Activated T-helper 1 cell treated with Interleukin-2 at 50 U/mL for 16 hours (primary cell): ENCODE data around the gene LSAMP.
"Not testable (repeated sequence)": the region's sequence is repeated elsewhere in the genome, so short reads cannot be mapped to it uniquely, and the experiment has no call there.

Experiments used
- DNase-seq: peaks from one replicate; pipeline ENCODE4 v3.0.0-alpha.2; 2020; ENCODE audit warnings: low read depth

LSAMP gene

DNA sequence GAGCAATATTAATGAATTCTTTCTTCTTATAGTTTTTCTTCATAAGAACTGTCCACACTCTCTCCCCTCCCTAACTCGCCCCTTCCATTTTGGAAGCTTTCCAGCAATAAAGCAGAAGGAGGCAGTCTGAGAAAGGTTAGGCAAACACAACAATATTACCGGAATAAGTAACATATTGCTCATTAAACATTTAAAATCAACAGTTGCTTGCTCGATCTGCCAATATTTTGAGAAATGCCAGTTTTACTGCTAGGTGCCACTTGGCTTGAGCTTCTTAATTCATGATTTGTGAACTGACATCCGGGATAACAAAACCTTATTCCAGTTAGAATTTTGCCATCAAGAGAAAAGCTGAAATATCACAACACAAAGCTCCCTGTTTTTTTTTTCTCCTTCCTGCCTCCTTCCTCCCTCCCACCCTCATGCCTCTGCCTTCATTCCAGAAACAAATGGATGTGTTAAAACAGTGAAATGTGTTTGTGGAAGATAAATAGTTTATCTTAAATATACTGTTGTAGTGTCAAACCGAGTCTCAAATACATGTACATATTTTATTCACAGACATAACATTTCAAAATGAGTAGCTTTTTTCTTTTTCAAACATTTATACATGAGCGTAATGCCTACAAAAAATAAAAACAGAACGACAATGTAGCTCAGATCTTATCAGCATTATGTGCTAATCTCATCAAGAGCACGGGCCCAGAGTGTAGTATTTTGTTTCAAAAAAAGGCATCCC lies 568.2 kb downstream of the LSAMP start:
- DNase-seq, result no peak

DNA sequence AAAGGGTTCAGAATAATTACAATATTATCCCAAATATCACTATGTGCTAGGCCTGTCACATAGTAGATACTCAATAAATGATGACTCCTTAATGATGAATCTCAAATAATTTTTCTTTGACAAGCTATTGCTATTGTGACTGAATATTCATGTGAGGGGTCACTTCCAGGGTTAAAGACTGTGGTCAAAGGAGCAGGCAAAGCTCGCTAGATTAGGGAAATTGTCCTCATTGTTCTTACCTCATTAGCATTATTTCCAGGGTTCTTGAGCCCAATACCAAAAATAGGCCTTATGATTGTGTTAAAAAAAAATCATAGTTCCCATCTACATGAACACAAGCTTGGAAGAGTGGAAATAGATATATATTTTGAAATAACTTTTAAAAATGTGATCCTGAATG lies 569.8 kb downstream of the LSAMP start:
- no peak for DNase-seq

GRCh38 chr3:115871735-115872134 lies 573.6 kb downstream of the LSAMP start:
- DNase-seq, result no peak

DNA sequence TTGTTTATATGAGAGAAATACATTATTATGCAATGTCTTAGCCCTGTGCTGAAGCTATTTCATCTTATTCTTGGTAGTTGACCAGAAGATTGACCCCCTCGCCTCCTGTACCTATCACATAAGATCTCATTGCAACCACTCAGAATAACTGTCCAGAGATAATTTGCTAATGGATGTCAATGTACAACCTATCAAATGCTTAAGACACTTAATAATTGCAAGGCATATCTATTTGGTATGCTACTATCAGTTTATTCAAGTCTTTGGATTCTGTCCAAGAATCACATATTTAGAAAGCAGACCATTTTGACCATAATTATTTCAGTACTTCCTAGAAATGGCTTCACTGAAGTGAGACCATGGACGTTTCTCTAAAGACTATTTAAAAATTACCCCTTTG lies 580.4 kb downstream of the LSAMP start:
- no peak for DNase-seq

DNA sequence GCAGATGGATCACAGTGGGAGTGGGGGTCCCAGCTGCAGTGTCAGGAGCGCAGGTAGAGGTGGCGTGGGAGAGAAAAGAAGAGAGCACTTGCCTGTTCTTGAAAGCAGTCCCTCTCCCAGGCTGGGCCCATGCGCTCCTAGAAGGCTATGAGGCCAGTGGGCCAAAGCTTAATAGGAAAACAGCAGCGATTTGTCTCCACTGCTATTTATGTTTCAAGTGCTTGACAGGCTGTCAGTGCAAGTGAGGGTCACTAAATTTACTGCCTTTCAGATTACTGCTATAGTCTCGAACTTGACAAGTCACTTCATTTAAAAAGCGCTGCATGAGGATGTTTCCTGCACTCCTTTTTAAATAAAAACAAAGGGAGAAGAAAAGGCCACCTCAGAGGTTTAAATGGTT lies 582.4 kb downstream of the LSAMP start:
- DNase-seq, result no peak

- DNase-seq, result no peak
These were observed 583.2 kb downstream of the LSAMP start for GRCh38 chr3:115862099-115862498.

DNA sequence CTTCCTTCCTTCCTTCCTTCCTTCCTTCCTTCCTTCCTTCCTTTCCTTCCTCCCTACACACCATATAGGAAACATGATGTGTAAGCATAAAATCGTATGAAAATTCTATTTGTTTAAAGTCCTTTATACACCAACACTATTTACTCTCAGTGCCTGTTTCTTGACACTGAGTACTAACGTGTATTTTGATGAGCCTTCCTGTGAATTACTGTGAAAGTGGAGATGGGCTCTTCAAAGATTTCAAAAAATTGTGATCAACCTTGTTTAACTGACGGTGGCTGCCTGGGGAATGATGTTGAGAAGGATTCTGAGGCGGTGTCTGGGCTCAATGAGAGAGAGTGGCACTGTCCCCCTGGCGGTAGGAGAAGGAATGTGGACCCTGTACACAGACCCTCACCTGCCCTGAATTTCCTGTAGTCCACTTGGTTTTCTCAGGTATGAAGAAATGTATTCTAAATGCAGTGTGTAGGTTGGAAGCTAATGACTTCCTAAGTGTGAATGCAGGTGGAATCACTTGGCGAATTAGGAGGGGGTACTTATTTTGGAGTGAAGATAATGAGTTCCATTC lies 584.0 kb downstream of the LSAMP start:
- DNase-seq, result no peak

- no peak for DNase-seq
These were observed 584.5 kb downstream of the LSAMP start for GRCh38 chr3:115860766-115861165.

GRCh38 chr3:115859002-115859807 lies 586.1 kb downstream of the LSAMP start:
- no peak for DNase-seq

DNA sequence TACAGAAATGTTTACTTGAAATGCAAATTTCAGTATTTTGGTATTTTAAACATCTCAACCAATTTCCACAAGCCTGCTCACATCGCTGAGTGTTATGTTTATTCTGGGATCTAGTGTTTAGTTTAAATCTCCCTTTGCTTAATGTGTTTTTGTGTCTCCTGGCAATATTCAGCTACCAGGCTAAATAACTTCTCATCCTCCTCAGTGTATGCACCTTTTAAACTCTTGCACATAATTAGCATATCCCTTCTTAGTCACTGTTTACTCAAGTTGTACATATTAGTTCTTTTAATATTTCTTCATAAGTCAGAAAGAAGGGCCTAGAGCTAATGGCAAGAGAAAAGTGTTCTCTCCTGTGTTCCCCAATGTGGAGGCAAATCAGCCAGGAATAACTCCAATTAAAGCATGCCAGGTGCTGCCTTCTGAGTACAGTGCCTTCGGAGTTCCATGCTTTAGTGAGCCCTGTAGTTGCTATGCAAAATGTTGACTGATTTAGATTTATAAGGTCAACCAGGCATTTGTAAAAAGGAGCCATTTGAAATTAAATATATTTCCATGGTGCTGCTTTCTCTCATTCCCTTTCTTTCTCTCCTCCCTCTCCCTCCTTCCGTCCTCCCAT lies 587.7 kb downstream of the LSAMP start:
- no peak for DNase-seq

DNA sequence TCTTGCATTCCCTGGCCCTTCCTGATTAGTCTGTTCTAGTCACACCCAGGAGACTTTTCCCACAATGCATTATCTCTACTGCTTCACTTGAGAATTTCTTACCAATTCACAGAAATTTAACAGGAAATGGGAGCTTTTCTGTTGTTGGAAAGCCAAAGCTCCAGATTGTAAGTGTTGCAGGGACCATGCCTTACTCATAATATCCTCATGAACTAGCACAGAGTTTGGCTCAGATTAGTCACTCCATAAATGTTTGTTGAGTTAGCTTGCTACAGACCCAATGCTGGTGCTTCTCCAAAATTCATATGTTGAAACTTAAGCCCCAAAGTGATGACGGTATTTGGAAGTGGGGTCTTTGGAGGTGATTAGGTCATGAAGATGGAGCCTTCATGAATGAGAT lies 589.4 kb downstream of the LSAMP start:
- DNase-seq, result no peak

GRCh38 chr3:115853104-115853503 lies 592.2 kb downstream of the LSAMP start:
- DNase-seq, result no peak

DNA sequence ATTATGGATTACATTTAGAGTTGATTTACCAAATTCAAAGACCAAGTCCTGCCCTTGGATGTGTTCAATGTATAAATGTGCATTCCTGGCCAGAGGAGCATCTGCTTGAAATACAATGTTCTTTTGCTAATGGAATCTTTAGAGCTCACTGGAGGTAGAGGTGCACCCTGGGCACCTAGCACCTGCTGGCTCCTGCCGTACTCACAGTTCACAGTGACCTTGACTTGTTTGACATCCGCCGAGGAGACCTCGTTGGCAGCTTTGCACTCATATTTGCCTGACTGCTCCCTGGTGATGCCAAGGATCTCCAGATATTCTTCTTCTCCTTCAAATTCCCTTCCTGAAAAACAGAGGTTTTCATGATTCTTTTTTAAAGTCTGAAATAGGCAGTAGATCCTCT lies 593.0 kb downstream of the LSAMP start:
- no peak for DNase-seq

DNA sequence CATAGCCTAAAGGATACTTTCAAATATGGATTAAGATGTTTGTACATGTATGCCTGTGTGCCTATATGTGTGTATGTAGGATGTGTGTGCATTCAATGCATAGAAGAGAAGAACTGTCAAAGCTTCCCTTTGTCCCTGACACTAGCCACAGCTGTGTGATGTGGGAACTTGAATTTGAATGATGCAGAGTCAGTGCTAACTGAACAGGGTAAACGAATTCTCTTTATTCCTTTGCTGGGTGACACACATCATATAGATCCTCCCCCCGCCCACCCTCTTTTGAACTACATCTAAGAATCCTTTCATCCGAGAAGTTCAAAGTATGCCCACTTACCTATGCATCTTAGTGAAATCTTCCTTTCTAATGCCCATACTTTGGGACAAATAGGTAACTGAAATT lies 593.7 kb downstream of the LSAMP start:
- DNase-seq, result no peak

DNA sequence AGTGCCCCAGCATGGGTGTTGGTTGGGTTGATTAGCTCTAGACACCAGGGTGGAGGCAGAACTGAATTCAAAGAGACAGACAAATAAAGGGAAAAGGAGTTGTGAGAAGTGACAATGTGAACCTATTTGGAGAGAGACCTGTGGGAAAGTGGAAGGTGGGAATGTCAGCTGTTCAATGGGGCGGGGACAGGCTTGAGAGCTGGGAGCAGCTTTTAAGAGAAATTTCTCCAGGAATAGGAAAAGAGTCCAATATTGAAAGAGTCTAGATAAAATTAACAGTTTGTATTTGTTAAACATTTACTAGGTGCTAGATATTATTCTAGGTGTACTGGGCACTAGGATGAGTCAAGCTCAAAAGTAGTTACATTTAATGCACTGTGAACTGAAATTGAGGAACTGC lies 596.6 kb downstream of the LSAMP start:
- no peak for DNase-seq

DNA sequence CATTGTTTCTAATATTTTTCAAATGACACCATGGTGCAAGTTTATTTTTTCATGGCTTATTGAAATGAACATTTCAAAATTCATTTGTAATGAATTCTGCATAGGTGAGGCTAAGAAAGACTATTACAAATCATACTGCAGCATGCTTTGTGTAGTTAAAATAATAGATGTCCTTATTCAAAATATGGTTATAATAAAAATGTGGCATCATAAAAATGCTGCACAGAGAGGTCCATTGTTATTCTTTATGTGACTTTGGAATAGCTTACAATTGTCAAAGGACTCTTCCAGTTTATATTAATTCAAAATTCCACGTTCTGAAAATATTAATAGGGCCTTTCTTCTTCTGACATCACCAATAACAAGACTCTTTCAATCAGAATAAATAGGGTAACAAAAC lies 599.3 kb downstream of the LSAMP start:
- no peak for DNase-seq

DNA sequence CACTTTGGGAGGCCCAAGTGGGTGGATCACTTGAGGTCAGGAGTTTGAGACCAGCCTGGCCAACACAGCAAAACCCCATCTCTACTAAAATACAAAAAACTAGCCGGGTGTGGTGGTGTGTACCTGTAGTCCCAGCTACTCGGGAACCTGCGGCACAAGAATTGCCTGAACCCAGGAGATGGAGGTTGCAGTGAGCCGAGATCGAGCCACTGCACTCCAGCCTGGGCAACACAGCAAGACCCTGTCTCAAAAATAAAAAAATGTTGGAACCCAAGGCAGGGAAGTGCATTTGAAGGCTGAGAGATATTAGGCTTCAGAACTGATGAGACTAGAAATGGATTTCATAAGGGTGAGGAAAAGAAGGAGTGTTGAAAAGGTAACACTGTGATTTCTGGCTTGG lies 600.6 kb downstream of the LSAMP start:
- not testable (repeated sequence) for DNase-seq

DNA sequence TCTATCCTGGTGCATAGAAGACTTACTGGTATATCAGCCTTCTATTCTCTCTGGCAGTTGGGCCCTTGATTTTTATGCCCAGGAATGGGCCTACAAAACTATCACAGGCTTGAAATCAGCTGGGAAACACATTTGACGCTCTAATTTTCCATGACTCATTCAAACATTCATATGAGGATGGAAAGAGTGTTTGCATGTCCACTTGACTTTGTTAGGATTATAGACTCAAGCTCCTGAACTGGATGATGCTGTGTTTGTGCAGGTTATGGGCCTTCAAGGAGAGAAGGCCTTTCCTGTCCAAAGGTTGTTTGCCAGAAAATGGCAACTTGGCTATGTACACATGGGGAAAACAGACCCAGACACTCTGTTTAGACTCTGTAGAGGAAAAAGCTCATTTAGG lies 602.1 kb downstream of the LSAMP start:
- DNase-seq, result no peak

GRCh38 chr3:115839246-115839645 lies 606.0 kb downstream of the LSAMP start:
- no peak for DNase-seq

DNA sequence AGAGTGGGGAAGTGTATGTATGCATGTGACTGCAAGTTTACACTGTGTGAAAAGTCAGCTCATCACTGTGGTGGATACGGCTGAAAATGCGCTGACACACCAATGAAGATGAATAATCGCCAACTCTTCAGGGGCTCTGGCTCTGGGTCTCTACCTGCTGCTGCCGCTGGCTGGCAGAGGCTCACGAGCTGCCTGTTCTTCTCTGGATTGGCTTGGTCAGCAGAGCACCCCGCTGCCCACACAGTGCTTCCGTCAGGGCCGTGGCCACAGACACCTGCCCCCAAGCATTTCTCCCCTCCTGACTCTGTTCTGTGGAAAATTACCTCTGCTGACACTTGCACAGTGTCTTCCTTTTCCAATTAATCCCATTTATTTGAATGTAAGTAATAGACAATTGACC lies 606.5 kb downstream of the LSAMP start:
- DNase-seq, result no peak

DNA sequence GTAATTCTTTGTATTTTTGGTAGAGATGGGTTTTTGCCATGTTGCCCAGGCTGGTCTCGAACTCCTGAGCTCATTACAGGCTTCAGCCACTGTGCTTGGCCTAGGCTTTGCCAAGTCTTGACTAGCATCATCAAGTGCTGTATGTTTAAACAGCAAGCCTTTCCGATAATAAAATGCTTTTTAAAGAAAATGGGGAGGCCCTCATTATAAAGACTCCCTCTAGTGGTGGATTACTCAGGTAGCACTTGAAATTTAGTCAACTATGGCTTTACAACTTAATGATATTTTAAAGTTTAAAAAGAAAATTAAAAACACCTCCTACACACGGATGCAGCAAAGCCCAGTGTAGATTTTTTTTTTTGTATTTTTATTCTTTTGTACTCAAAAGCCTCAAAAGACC lies 608.3 kb downstream of the LSAMP start:
- no peak for DNase-seq

- no peak for DNase-seq
These were observed 609.3 kb downstream of the LSAMP start for GRCh38 chr3:115835946-115836345.

GRCh38 chr3:115834068-115834467 lies 611.2 kb downstream of the LSAMP start:
- no peak for DNase-seq
